ENCODE data around the gene RINL.
"Not testable (repeated sequence)": the region's sequence is repeated elsewhere in the genome, so short reads cannot be mapped to it uniquely, and the experiment has no call there.

Gene RINL

GRCh38 chr19:38875656-38876395, 2.2 kb downstream of the RINL start:
- Histone ChIP-seq H2AFZ (no peak overlapping the region), H3K4me1 (no peaks in the 10 kb centered on the region), H3K9me3 (ENCODE audit: control insufficient read depth, low read length) (no peaks in the 10 kb centered on the region), H3K4me2 (ENCODE audit: low read length) (no peak overlapping the region), H3K27me3 (ENCODE audit: control insufficient read depth, insufficient read depth, low read length) (no peaks in the 10 kb centered on the region), H3K9ac (no peak overlapping the region), H3K27ac (no peak overlapping the region), H3K4me3 (ENCODE audit: low read depth, low read length) (no peak overlapping the region), H3K36me3 (ENCODE audit: control insufficient read depth, insufficient read depth, low read length) (no peaks in the 10 kb centered on the region), H3K79me2 (no peaks in the 10 kb centered on the region)
- no peak for TF ChIP-seq CTCF (IDR thresholded peaks at IDR 0.05)

DNA sequence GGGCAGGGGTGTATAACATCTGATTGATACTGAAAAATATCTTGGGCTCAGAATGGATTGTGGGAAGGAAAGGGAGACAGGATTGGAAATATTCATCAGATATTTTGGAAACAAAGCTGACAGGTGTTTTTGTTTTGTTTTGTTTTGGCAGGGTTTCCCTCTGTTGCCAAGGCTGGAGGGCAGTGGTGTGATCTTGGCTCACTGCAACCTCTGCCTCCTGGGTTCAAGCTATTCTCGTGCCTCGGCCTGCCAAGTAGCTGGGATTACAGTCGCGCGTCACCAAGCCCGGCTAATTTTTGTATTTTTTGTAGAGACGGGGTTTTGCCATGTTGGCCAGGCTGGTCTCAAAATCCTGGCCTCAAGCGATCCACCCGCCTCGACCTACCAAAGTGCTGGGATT, 4.7 kb downstream of the RINL start:
- not testable (repeated sequence) for H3K4me2 ChIP-seq (ENCODE audit: low read length)

GRCh38 chr19:38870612-38871011, 7.5 kb downstream of the RINL start:
- no peaks in the 10 kb centered on the region for H3K9me3 ChIP-seq (ENCODE audit: control insufficient read depth, low read length)
- H3K27me3 ChIP-seq (ENCODE audit: control insufficient read depth, insufficient read depth, low read length) = no peaks in the 10 kb centered on the region
- H2AFZ ChIP-seq = peak overlapping the region; percentile 74
- H3K36me3 ChIP-seq (ENCODE audit: control insufficient read depth, insufficient read depth, low read length) = no peaks in the 10 kb centered on the region
- no peak overlapping the region for H3K9ac ChIP-seq
- peak overlapping the region; percentile 95 for H3K4me2 ChIP-seq (ENCODE audit: low read length)
- H3K4me1 ChIP-seq = peaks cover 2% of the 10 kb centered on the region
- H3K4me3 ChIP-seq (ENCODE audit: low read depth, low read length) = no peak overlapping the region
- no peaks in the 10 kb centered on the region for H3K79me2 ChIP-seq
- H3K27ac ChIP-seq = no peak overlapping the region
- TF ChIP-seq CTCF (IDR thresholded peaks at IDR 0.05) = no peak

More for the DNA sequence above, 4.7 kb downstream of the RINL start:
- not testable (repeated sequence) for H2AFZ ChIP-seq; H3K27ac ChIP-seq; H3K9me3 ChIP-seq (ENCODE audit: control insufficient read depth, low read length); H3K4me1 ChIP-seq; H3K79me2 ChIP-seq; H3K9ac ChIP-seq; H3K36me3 ChIP-seq (ENCODE audit: control insufficient read depth, insufficient read depth, low read length); H3K27me3 ChIP-seq (ENCODE audit: control insufficient read depth, insufficient read depth, low read length); H3K4me3 ChIP-seq (ENCODE audit: low read depth, low read length)

DNA sequence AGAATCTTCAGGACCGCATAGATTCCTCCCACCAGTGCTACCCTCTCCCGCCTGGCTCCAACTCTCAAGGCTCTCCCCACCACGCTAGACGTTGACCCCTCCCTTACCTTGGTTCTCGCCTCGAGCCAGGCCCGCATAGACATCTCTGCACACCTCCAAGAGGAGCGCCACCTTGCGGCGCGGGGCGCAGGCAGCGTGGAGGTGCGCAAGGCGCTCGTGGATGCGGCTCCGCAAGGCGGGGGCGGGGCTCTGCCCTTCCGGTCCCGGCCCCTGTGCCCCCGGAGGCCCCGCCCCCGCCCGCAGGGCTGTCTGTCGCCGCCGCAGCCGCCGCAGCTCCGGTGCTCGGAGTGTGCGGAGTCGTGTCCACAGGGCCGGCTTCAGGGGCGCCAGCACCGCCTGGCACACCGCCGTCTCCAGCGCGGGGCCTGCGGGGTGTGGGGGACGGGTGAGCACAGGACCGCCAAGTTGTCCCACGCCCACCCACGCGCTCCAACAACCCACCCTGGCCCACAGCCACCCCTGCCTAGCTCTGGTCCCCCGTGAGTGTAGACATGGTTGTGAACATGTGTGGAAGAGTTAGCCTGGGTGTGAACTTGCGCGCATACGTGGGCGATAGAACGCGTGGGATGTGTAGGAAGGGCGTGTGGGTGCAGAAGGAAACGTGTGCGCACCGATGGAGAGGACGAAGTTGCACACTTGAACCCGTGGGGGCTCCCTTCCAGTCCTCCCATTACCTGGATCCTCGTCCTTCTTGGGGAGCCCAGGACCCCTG, 8.1 kb downstream of the RINL start:
- Histone ChIP-seq H3K9ac (no peak overlapping the region), H3K36me3 (ENCODE audit: control insufficient read depth, insufficient read depth, low read length) (no peaks in the 10 kb centered on the region), H3K27ac (no peak overlapping the region)

More for the DNA sequence above, 8.1 kb downstream of the RINL start:
- Histone ChIP-seq H3K27me3 (ENCODE audit: control insufficient read depth, insufficient read depth, low read length) (no peaks in the 10 kb centered on the region), H3K9me3 (ENCODE audit: control insufficient read depth, low read length) (no peaks in the 10 kb centered on the region), H3K4me3 (ENCODE audit: low read depth, low read length) (peak overlapping the region; percentile 55), H3K79me2 (no peaks in the 10 kb centered on the region), H3K4me1 (peaks cover 2% of the 10 kb centered on the region), H3K4me2 (ENCODE audit: low read length) (peak overlapping the region; percentile 95), H2AFZ (peak overlapping the region; percentile 74)
- peak; percentile 88 for TF ChIP-seq CTCF (IDR thresholded peaks at IDR 0.05)

Data from parathyroid adenoma (tissue), 2 donors.